Endothelial cell of hepatic sinusoid (primary cell): ENCODE measurements around the gene LRRN3.

Experiments used
- in situ Hi-C: cut with HindIII; loops from 2 replicates; pipeline ENCODE4 v1.10.0; 2017; ENCODE audit warnings: low sequenced_read_pairs

Gene LRRN3

GRCh38 chr7:111076205-111076604 is 14.7 kb upstream of the LRRN3 start:
- in situ Hi-C loops, result no loop called here

- in situ Hi-C loops, result no loop called here
Measured at GRCh38 chr7:111077001-111077400, 13.9 kb upstream of the LRRN3 start.

GRCh38 chr7:111080495-111081105 is 10.3 kb upstream of the LRRN3 start:
- in situ Hi-C loops, result no loop called here

- in situ Hi-C loops, result no loop called here
Measured at GRCh38 chr7:111081546-111082267, 9.2 kb upstream of the LRRN3 start.

- in situ Hi-C loops, result no loop called here
Measured at GRCh38 chr7:111082351-111082750, 8.6 kb upstream of the LRRN3 start.

- in situ Hi-C loops, result no loop called here
Measured at GRCh38 chr7:111083413-111083812, 7.5 kb upstream of the LRRN3 start.

GRCh38 chr7:111085356-111085755 is 5.6 kb upstream of the LRRN3 start:
- in situ Hi-C loops, result no loop called here

GRCh38 chr7:111086532-111086931 is 4.4 kb upstream of the LRRN3 start:
- in situ Hi-C loops, result no loop called here

GRCh38 chr7:111088328-111088727 is 2.6 kb upstream of the LRRN3 start:
- in situ Hi-C loops, result no loop called here

- in situ Hi-C loops, result no loop called here
Measured at GRCh38 chr7:111089822-111090426, 1.0 kb upstream of the LRRN3 start.

- in situ Hi-C loops, result no loop called here
Measured at GRCh38 chr7:111091593-111092358, 849 bp downstream of the LRRN3 start.

- in situ Hi-C loops, result no loop called here
Measured at GRCh38 chr7:111092406-111093236, 1.7 kb downstream of the LRRN3 start.

- in situ Hi-C loops, result no loop called here
Measured at GRCh38 chr7:111093496-111093895, 2.6 kb downstream of the LRRN3 start.

- in situ Hi-C loops, result no loop called here
Measured at GRCh38 chr7:111094419-111094818, 3.5 kb downstream of the LRRN3 start.

- in situ Hi-C loops, result no loop called here
Measured at GRCh38 chr7:111096997-111097396, 6.1 kb downstream of the LRRN3 start.

GRCh38 chr7:111098011-111098925 is 7.3 kb downstream of the LRRN3 start:
- in situ Hi-C loops, result no loop called here

- in situ Hi-C loops, result no loop called here
Measured at GRCh38 chr7:111098926-111099250, 8.0 kb downstream of the LRRN3 start.

- in situ Hi-C loops, result no loop called here
Measured at GRCh38 chr7:111101856-111102646, 11.1 kb downstream of the LRRN3 start.

- in situ Hi-C loops, result no loop called here
Measured at GRCh38 chr7:111103136-111103535, 12.2 kb downstream of the LRRN3 start.
